NCI-H345 (cell line): Measurements from ENCODE around the gene FABP7.

Experiments used
- DNase-seq: peaks from one replicate; lab custom pipeline; 2025; lab: John Stamatoyannopoulos, UW

FABP7 gene

GRCh38 chr6:122758927-122759334, 20.6 kb upstream of the FABP7 start:
- no peak for DNase-seq

- no peak for DNase-seq
These were observed 19.2 kb upstream of the FABP7 start for GRCh38 chr6:122760330-122760729.

- no peak for DNase-seq
These were observed 13.3 kb upstream of the FABP7 start for GRCh38 chr6:122766256-122766655.

- peak; percentile 28 for DNase-seq
These were observed 8.5 kb upstream of the FABP7 start for GRCh38 chr6:122770835-122771601.

- no peak for DNase-seq
These were observed 6.6 kb upstream of the FABP7 start for GRCh38 chr6:122772724-122773415.

- DNase-seq, result no peak
These were observed 3.5 kb upstream of the FABP7 start for GRCh38 chr6:122775975-122776374.

GRCh38 chr6:122778302-122778701, 1.2 kb upstream of the FABP7 start:
- DNase-seq, result no peak

GRCh38 chr6:122778985-122779661, 393 bp upstream of the FABP7 start:
- peak; percentile 67 for DNase-seq

- DNase-seq, result no peak
These were observed 598 bp downstream of the FABP7 start for GRCh38 chr6:122780114-122780513.

GRCh38 chr6:122781716-122782115, 2.2 kb downstream of the FABP7 start:
- DNase-seq, result no peak

- DNase-seq, result no peak
These were observed 3.9 kb downstream of the FABP7 start for GRCh38 chr6:122783401-122783800.

- DNase-seq, result no peak
These were observed 6.4 kb downstream of the FABP7 start for GRCh38 chr6:122785891-122786290.

- no peak for DNase-seq
These were observed 8.2 kb downstream of the FABP7 start for GRCh38 chr6:122787721-122788120.

- DNase-seq, result no peak
These were observed 8.7 kb downstream of the FABP7 start for GRCh38 chr6:122788208-122788607.

GRCh38 chr6:122788663-122789181, 9.2 kb downstream of the FABP7 start:
- no peak for DNase-seq

GRCh38 chr6:122789182-122790027, 9.9 kb downstream of the FABP7 start, which contains the start of gene SMPDL3A:
TSS of gene SMPDL3A (plus strand) at chr6:122789258. CDS start at chr6:122789347, 89 bp downstream.
- peak; percentile 74 for DNase-seq

- DNase-seq, result peak; percentile 74
These were observed 10.5 kb downstream of the FABP7 start for GRCh38 chr6:122790028-122790422.

GRCh38 chr6:122790423-122791309, 11.2 kb downstream of the FABP7 start:
- DNase-seq, result peak; percentile 32

- no peak for DNase-seq
These were observed 11.8 kb downstream of the FABP7 start for GRCh38 chr6:122791310-122791679.

- DNase-seq, result no peak
These were observed 13.2 kb downstream of the FABP7 start for GRCh38 chr6:122792766-122793165.

- DNase-seq, result no peak
These were observed 18.0 kb downstream of the FABP7 start for GRCh38 chr6:122797537-122797936.
